HUES48 (cell line): Measurements from ENCODE around the gene NDUFB8.

Experiments
- H3K27ac ChIP-seq: one replicate; pipeline ENCODE4 v1.7.0; 2013; ENCODE audit warnings: low read depth, low read length, inconsistent platforms
- H3K27me3 ChIP-seq: 2 replicates; pipeline ENCODE4 v1.6.1; 2013; ENCODE audit warnings: mild to moderate bottlenecking, low read length; ENCODE audit not compliant: control insufficient read depth, insufficient read depth
- H3K36me3 ChIP-seq: 2 replicates; pipeline ENCODE4 v1.6.1; 2013; ENCODE audit warnings: low read length; ENCODE audit not compliant: control insufficient read depth, insufficient read depth
- H3K4me1 ChIP-seq: 2 replicates; pipeline ENCODE4 v1.6.1; 2013; ENCODE audit warnings: mild to moderate bottlenecking, low read length; ENCODE audit not compliant: control insufficient read depth, insufficient read depth
- H3K4me3 ChIP-seq: 2 replicates; pipeline ENCODE4 v1.5.1; 2013; ENCODE audit warnings: mild to moderate bottlenecking, low read depth, low read length
- H3K9ac ChIP-seq: 2 replicates; pipeline ENCODE4 v1.6.1; 2013; ENCODE audit warnings: mild to moderate bottlenecking, low read depth, low read length, moderate library complexity
- H3K9me3 ChIP-seq: 2 replicates; pipeline ENCODE4 v1.6.1; 2013; ENCODE audit warnings: low read length; ENCODE audit not compliant: control insufficient read depth, insufficient read depth

The NDUFB8 gene

GRCh38 chr10:100485801-100486495, 43.7 kb downstream of the NDUFB8 start:
- 0 out of 2 replicates have a peak overlapping the region, but pooled peaks have one; percentile 22 for H3K4me3 ChIP-seq
- H3K4me1 ChIP-seq: peaks cover 41% of the 10 kb centered on the region
- peaks cover 94% of the 10 kb centered on the region for H3K27me3 ChIP-seq
- no peak overlapping the region for H3K9ac ChIP-seq
- H3K27ac ChIP-seq: peak overlapping the region; percentile 56
- H3K36me3 ChIP-seq: peaks cover 5% of the 10 kb centered on the region; the same call in 1 of the 2 replicates
- no peaks in the 10 kb centered on the region for H3K9me3 ChIP-seq

- peaks cover 41% of the 10 kb centered on the region for H3K4me1 ChIP-seq
- peaks cover 94% of the 10 kb centered on the region for H3K27me3 ChIP-seq
- no peaks in the 10 kb centered on the region for H3K9me3 ChIP-seq
- peak overlapping the region; percentile 56 for H3K27ac ChIP-seq
- H3K36me3 ChIP-seq: peaks cover 5% of the 10 kb centered on the region; the same call in 1 of the 2 replicates
- peak overlapping the region; percentile 22; the same call in 1 of the 2 replicates for H3K4me3 ChIP-seq
- H3K9ac ChIP-seq: no peak overlapping the region
These were observed 44.3 kb downstream of the NDUFB8 start for GRCh38 chr10:100485366-100485765.

- H3K4me3 ChIP-seq: no peak overlapping the region
- no peaks in the 10 kb centered on the region for H3K9me3 ChIP-seq
- H3K4me1 ChIP-seq: peaks cover 41% of the 10 kb centered on the region
- peaks cover 94% of the 10 kb centered on the region for H3K27me3 ChIP-seq
- no peak overlapping the region for H3K9ac ChIP-seq
- no peak overlapping the region for H3K27ac ChIP-seq
- no peaks in the 10 kb centered on the region; the same call in 1 of the 2 replicates for H3K36me3 ChIP-seq
These were observed 45.6 kb downstream of the NDUFB8 start for GRCh38 chr10:100483876-100484666.

- no peak overlapping the region for H3K9ac ChIP-seq
- H3K36me3 ChIP-seq: no peaks in the 10 kb centered on the region
- no peaks in the 10 kb centered on the region for H3K9me3 ChIP-seq
- peaks cover 87% of the 10 kb centered on the region for H3K27me3 ChIP-seq
- peaks cover 41% of the 10 kb centered on the region for H3K4me1 ChIP-seq
- no peak overlapping the region for H3K27ac ChIP-seq
- no peak overlapping the region; the same call in 1 of the 2 replicates for H3K4me3 ChIP-seq
These were observed 46.9 kb downstream of the NDUFB8 start for GRCh38 chr10:100482834-100483185.

- peaks cover 82% of the 10 kb centered on the region for H3K27me3 ChIP-seq
- no peak overlapping the region for H3K27ac ChIP-seq
- peaks cover 41% of the 10 kb centered on the region for H3K4me1 ChIP-seq
- H3K4me3 ChIP-seq: peak overlapping the region; percentile 63
- no peaks in the 10 kb centered on the region for H3K9me3 ChIP-seq
- H3K36me3 ChIP-seq: no peaks in the 10 kb centered on the region
- peak overlapping the region; percentile 20; the same call in 1 of the 2 replicates for H3K9ac ChIP-seq
These were observed 47.4 kb downstream of the NDUFB8 start for GRCh38 chr10:100482181-100482833.

- Histone ChIP-seq H3K9me3 (no peaks in the 10 kb centered on the region), H3K4me3 (peak overlapping the region; percentile 63), H3K36me3 (no peaks in the 10 kb centered on the region), H3K27me3 (peaks cover 75% of the 10 kb centered on the region), H3K27ac (no peak overlapping the region), H3K9ac (no peak overlapping the region), H3K4me1 (peaks cover 37% of the 10 kb centered on the region)
These were observed 48.1 kb downstream of the NDUFB8 start for GRCh38 chr10:100481462-100482081.

- Histone ChIP-seq H3K9ac (no peak overlapping the region), H3K4me3 (no peak overlapping the region), H3K36me3 (no peaks in the 10 kb centered on the region), H3K9me3 (no peaks in the 10 kb centered on the region), H3K27ac (no peak overlapping the region), H3K4me1 (peaks cover 23% of the 10 kb centered on the region), H3K27me3 (peaks cover 64% of the 10 kb centered on the region)
These were observed 49.7 kb downstream of the NDUFB8 start for GRCh38 chr10:100480002-100480401.

- H3K27me3 ChIP-seq: peaks cover 55% of the 10 kb centered on the region
- peaks cover 14% of the 10 kb centered on the region; the same call in 1 of the 2 replicates for H3K4me1 ChIP-seq
- no peak overlapping the region for H3K9ac ChIP-seq
- H3K4me3 ChIP-seq: no peak overlapping the region
- H3K36me3 ChIP-seq: no peaks in the 10 kb centered on the region
- H3K9me3 ChIP-seq: no peaks in the 10 kb centered on the region
- H3K27ac ChIP-seq: no peak overlapping the region
These were observed 50.6 kb downstream of the NDUFB8 start for GRCh38 chr10:100479037-100479436.

- Histone ChIP-seq H3K36me3 (no peaks in the 10 kb centered on the region), H3K27ac (no peak overlapping the region), H3K9me3 (no peaks in the 10 kb centered on the region), H3K4me3 (no peak overlapping the region), H3K27me3 (peaks cover 50% of the 10 kb centered on the region), H3K9ac (no peak overlapping the region), H3K4me1 (0 out of 2 replicates have a peak, but pooled peaks cover 9% of the 10 kb centered on the region)
These were observed 51.7 kb downstream of the NDUFB8 start for GRCh38 chr10:100477970-100478369.
